ENCODE measurements around the gene EYA3.

The EYA3 gene

DNA sequence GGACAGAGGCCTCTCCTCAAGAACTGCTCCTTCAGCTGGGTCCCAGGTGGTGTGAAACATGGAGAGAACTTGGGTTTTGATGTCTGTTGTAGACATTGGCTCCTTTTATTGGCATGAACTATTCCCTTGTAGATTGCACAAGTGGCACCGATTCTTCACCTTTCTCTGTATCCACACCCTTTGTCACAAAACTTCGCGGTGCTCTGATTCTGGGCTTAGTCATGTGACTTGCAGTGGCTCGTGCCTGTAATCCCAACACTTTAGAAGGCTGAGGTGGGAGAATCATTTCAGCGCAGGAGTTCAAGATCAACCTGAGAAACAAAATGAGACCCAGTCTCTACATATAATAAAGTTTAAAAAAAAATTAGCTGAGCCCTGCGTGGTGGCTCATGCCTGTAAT, 42.5 kb upstream of the EYA3 start:
- no peak overlapping the region for H3K27ac ChIP-seq (ENCODE audit: low read length)
- H3K9me3 ChIP-seq (ENCODE audit: insufficient read depth, low read length, severe bottlenecking): no peaks in the 10 kb centered on the region
- no peak overlapping the region for H3K9ac ChIP-seq (ENCODE audit: low read depth, low read length)
- ATAC-seq (ENCODE audit: insufficient read depth, low read depth): no peak
- no peak overlapping the region for H3K4me3 ChIP-seq (ENCODE audit: low read depth in 1 of 2, low read length in 2 of 2)
- no peak overlapping the region for H3K4me2 ChIP-seq (ENCODE audit: insufficient read depth, low read length)
- no peaks in the 10 kb centered on the region for H4K20me1 ChIP-seq (ENCODE audit: insufficient read depth, low read length)
- H3K36me3 ChIP-seq (ENCODE audit: insufficient read depth, low read length): no peaks in the 10 kb centered on the region
- TF ChIP-seq EZH2 (IDR thresholded peaks at IDR 0.05; ENCODE audit: borderline replicate concordance, low read depth, low read length, severe bottlenecking) (no peak), CTCF (IDR thresholded peaks at IDR 0.05; ENCODE audit: borderline replicate concordance, extremely low read depth, low read length, poor library complexity, severe bottlenecking) (no peak)
- no peaks in the 10 kb centered on the region for H3K4me1 ChIP-seq (ENCODE audit: insufficient read depth, low read length)
- DNase-seq: no peak
- no peak overlapping the region for H2AFZ ChIP-seq (ENCODE audit: low read depth, low read length)
- no peaks in the 10 kb centered on the region for H3K79me2 ChIP-seq (ENCODE audit: insufficient read depth, low read length)
- peaks cover 15% of the 10 kb centered on the region for H3K27me3 ChIP-seq (ENCODE audit: insufficient read depth, low read length, poor library complexity)

DNA sequence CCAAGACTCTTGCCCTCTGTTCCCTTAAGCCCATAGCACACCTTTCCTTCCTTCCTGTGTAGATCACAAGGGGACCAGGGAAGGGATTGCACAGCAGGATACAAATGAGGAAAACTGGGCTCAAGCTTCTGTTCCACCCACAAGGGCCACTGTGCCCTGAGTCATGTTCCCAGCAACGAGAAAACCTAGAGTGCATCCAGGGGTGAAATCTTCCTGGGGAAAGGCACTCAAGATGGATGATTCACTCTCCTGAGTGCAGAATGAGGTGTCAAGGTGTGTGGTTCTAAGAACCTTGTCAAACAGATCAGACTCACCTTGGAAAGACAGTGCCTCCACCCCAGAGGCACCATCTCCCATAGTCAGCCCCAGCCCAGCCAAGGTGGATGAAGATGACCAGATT, 40.7 kb upstream of the EYA3 start:
- no peak overlapping the region for H3K4me2 ChIP-seq (ENCODE audit: insufficient read depth, low read length)
- no peak for DNase-seq
- no peaks in the 10 kb centered on the region for H3K36me3 ChIP-seq (ENCODE audit: insufficient read depth, low read length)
- peaks cover 15% of the 10 kb centered on the region for H3K27me3 ChIP-seq (ENCODE audit: insufficient read depth, low read length, poor library complexity)
- H3K9ac ChIP-seq (ENCODE audit: low read depth, low read length): no peak overlapping the region
- H3K79me2 ChIP-seq (ENCODE audit: insufficient read depth, low read length): no peaks in the 10 kb centered on the region
- no peak overlapping the region for H3K4me3 ChIP-seq (ENCODE audit: low read depth in 1 of 2, low read length in 2 of 2)
- H2AFZ ChIP-seq (ENCODE audit: low read depth, low read length): no peak overlapping the region
- no peak for TF ChIP-seq EZH2 (IDR thresholded peaks at IDR 0.05; ENCODE audit: borderline replicate concordance, low read depth, low read length, severe bottlenecking)
- TF ChIP-seq CTCF (IDR thresholded peaks at IDR 0.05; ENCODE audit: borderline replicate concordance, extremely low read depth, low read length, poor library complexity, severe bottlenecking): no peak
- ATAC-seq (ENCODE audit: insufficient read depth, low read depth): no peak
- no peaks in the 10 kb centered on the region for H4K20me1 ChIP-seq (ENCODE audit: insufficient read depth, low read length)
- no peaks in the 10 kb centered on the region for H3K4me1 ChIP-seq (ENCODE audit: insufficient read depth, low read length)
- no peaks in the 10 kb centered on the region for H3K9me3 ChIP-seq (ENCODE audit: insufficient read depth, low read length, severe bottlenecking)
- H3K27ac ChIP-seq (ENCODE audit: low read length): no peak overlapping the region

DNA sequence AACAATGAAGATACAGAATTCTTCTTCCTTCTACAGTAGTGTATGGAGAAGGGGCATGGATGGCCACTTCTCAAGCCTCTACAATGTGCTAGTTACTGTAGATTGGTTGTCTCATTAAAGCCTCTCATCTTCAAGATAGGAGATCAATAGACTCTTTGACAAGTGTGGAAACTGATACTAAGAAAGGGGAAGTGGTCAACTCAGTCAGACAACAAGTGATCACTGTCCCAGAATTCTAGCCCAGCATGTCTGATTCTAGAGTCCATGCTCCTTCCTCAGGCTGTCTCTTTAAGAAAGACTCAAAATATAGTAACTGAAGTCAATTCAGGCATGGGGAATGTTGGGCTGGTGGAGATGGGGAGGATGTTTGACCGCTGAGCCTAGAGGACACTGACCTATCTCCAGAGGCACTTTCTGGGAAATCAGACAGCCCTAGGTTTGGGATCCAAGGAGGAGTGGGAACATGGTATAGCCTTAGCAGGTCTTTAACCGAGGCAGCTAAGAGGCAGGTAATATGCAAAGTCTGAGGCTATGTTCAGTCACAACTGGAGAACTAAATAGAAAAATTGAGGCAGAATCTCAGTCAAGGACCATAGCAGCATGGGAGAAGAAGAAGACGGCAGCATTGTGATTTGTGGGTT, 39.3 kb upstream of the EYA3 start:
- Histone ChIP-seq H4K20me1 (ENCODE audit: insufficient read depth, low read length) (no peaks in the 10 kb centered on the region), H3K9me3 (ENCODE audit: insufficient read depth, low read length, severe bottlenecking) (no peaks in the 10 kb centered on the region), H2AFZ (ENCODE audit: low read depth, low read length) (no peak overlapping the region), H3K27ac (ENCODE audit: low read length) (no peak overlapping the region), H3K36me3 (ENCODE audit: insufficient read depth, low read length) (no peaks in the 10 kb centered on the region), H3K4me1 (ENCODE audit: insufficient read depth, low read length) (no peaks in the 10 kb centered on the region), H3K79me2 (ENCODE audit: insufficient read depth, low read length) (no peaks in the 10 kb centered on the region), H3K9ac (ENCODE audit: low read depth, low read length) (no peak overlapping the region), H3K4me3 (ENCODE audit: low read depth in 1 of 2, low read length in 2 of 2) (no peak overlapping the region), H3K4me2 (ENCODE audit: insufficient read depth, low read length) (no peak overlapping the region), H3K27me3 (ENCODE audit: insufficient read depth, low read length, poor library complexity) (peaks cover 15% of the 10 kb centered on the region)
- ATAC-seq (ENCODE audit: insufficient read depth, low read depth) (no peak), DNase-seq (no peak)
- TF ChIP-seq CTCF (IDR thresholded peaks at IDR 0.05; ENCODE audit: borderline replicate concordance, extremely low read depth, low read length, poor library complexity, severe bottlenecking) (no peak), EZH2 (IDR thresholded peaks at IDR 0.05; ENCODE audit: borderline replicate concordance, low read depth, low read length, severe bottlenecking) (no peak)

Data from DND-41 (cell line).